HFFc6 (cell line): ENCODE data around the gene MLLT3. TPM values are rescaled to one million over a fixed set of nuclear protein-coding genes. Genes with fewer than 3 reads are reported as not detected.

ENCODE experiments used
- DNase-seq: peaks from one replicate; pipeline ENCODE4 v3.0.0-alpha.2; 2018
- H3K27ac Mint-ChIP-seq: 2 replicates; pipeline ENCODE4 v1.8.0; 2020; ENCODE audit warnings: mild to moderate bottlenecking, mixed read lengths
- H3K27me3 Mint-ChIP-seq: 2 replicates; pipeline ENCODE4 v1.8.0; 2021; ENCODE audit warnings: mild to moderate bottlenecking, moderate library complexity, mixed read lengths; ENCODE audit not compliant: insufficient read depth
- H3K36me3 Mint-ChIP-seq: 2 replicates; pipeline ENCODE4 v1.8.0; 2021; ENCODE audit warnings: low read depth, mixed read lengths
- H3K4me1 Mint-ChIP-seq: 2 replicates; pipeline ENCODE4 v1.8.0; 2020; ENCODE audit warnings: low read depth, mixed read lengths
- H3K4me3 Mint-ChIP-seq: 2 replicates; pipeline ENCODE4 v1.8.0; 2020; ENCODE audit warnings: mild to moderate bottlenecking, moderate library complexity, mixed read lengths
- H3K9me3 Mint-ChIP-seq: 2 replicates; pipeline ENCODE4 v1.8.0; 2020; ENCODE audit warnings: mild to moderate bottlenecking, mixed read lengths
- microRNA-seq: library from miRNA; unstranded; fragments of <30 nt; microRNA quantifications from one replicate; pipeline ENCODE4, GENCODE V29; 2019
- total RNA-seq, 6 experiments: library from RNA; stranded (reverse); fragmentation: NEBNext Ultra II Directional; extraction: Animal tissue kit (Norgen Biotek cat#: 25700); gene quantifications; 2 replicates in 1 of 6; 3 replicates in 5 of 6; pipeline ENCODE4 v1.2.3, GENCODE V29; 2021
- TF ChIP-seq, protein P1 (sequence below): fragments of 200-600 bp; sonication (generic); IDR thresholded peaks from 2 replicates; pipeline ENCODE4 v1.5.0; 2021; ENCODE audit warnings: antibody characterized with exemption, mild to moderate bottlenecking

Gene MLLT3
- total RNA-seq, 6 experiments from 2014 or later: 23.1 to 27.5 (median 24.7) TPM

DNA sequence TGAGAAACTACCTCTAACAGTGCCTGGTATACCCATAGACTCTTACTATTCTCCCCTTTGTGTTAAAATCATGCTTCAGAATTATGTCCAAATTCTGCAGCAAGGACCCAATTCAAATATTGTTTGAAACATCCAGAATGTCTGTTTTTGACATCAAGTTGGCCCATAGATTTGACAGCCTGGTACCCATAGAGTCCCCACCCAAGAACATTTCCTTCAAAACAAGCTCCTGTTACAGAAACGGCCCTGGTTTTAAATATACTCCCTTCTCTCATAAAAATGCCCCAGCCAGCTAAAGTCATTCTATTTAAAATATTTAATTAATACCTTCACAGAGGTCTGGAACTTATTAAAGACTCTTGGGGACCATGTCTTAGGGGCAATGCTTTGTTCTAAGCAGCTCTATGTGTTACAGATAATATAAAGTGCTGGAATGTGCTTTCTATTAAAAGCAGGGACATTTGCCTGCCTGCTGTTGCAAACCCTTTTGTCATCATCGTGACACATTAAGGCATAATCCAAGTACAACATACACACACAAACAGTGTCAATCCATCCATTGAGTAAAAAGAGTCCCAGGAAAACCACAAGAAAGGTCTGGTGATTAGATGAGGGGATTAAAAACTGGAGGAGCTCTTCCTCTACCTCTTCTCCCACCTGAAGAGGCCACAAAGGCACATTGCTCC, 321.7 kb downstream of the MLLT3 start:
- DNase-seq: no peak
- Mint-ChIP-seq H3K27ac (no peak overlapping the region), H3K27me3 (peaks cover 2% of the 10 kb centered on the region; the same call in 1 of the 2 replicates), H3K4me3 (no peak overlapping the region), H3K9me3 (no peaks in the 10 kb centered on the region), H3K36me3 (no peaks in the 10 kb centered on the region), H3K4me1 (peaks cover 21% of the 10 kb centered on the region)
- TF ChIP-seq, protein P1, sequence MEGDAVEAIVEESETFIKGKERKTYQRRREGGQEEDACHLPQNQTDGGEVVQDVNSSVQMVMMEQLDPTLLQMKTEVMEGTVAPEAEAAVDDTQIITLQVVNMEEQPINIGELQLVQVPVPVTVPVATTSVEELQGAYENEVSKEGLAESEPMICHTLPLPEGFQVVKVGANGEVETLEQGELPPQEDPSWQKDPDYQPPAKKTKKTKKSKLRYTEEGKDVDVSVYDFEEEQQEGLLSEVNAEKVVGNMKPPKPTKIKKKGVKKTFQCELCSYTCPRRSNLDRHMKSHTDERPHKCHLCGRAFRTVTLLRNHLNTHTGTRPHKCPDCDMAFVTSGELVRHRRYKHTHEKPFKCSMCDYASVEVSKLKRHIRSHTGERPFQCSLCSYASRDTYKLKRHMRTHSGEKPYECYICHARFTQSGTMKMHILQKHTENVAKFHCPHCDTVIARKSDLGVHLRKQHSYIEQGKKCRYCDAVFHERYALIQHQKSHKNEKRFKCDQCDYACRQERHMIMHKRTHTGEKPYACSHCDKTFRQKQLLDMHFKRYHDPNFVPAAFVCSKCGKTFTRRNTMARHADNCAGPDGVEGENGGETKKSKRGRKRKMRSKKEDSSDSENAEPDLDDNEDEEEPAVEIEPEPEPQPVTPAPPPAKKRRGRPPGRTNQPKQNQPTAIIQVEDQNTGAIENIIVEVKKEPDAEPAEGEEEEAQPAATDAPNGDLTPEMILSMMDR: no peak

DNA sequence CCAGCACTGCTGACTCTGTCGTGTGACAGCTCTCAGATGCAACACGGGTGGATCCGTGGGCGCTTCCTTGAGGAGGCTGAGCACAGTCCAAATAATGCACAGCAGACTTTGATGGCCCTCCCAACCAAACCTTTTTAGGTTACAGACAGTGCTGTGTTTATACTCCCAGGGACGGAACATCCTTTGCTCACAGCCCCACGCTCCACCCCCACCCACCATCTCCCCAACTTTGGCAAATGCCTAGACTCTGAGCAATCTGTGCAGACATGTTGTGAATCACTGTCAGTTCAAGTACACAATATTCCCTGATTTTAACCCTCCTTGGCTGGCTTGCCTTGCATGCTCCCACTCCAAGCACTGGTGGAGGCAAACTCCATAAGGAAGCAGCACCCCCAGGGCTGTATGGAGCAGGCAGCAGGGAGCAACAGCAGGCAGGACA, 324.6 kb downstream of the MLLT3 start:
- Mint-ChIP-seq H3K36me3 (no peaks in the 10 kb centered on the region), H3K27ac (no peak overlapping the region; the same call in 1 of the 2 replicates), H3K4me3 (peak overlapping the region; percentile 40), H3K27me3 (no peaks in the 10 kb centered on the region), H3K4me1 (peaks cover 21% of the 10 kb centered on the region), H3K9me3 (no peaks in the 10 kb centered on the region)
- TF ChIP-seq, protein P1: no peak
- peak; percentile 62 for DNase-seq

DNA sequence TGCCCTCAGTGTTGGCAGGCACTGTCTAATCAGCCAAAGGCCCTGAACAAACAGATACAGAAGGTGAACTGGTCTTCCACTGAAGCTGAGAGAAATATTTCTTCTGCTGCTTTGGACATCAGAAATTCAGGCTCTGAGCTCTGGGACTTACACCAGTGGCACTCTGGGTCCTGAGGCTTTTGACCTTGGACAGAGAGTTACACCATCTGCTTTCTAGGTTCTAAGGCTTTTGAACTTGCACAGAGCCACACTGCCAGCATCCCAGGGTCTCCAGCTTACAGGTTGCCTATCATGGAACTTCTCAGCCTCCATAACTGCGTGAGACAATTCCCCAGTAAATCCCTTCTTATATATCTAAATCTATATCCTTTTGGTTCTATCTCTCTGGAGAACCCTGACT, 326.7 kb downstream of the MLLT3 start:
- Mint-ChIP-seq H3K9me3 (no peaks in the 10 kb centered on the region), H3K4me3 (no peak overlapping the region), H3K4me1 (peaks cover 21% of the 10 kb centered on the region), H3K36me3 (no peaks in the 10 kb centered on the region), H3K27ac (no peak overlapping the region), H3K27me3 (no peaks in the 10 kb centered on the region; the same call in 1 of the 2 replicates)
- TF ChIP-seq, protein P1: no peak
- no peak for DNase-seq

DNA sequence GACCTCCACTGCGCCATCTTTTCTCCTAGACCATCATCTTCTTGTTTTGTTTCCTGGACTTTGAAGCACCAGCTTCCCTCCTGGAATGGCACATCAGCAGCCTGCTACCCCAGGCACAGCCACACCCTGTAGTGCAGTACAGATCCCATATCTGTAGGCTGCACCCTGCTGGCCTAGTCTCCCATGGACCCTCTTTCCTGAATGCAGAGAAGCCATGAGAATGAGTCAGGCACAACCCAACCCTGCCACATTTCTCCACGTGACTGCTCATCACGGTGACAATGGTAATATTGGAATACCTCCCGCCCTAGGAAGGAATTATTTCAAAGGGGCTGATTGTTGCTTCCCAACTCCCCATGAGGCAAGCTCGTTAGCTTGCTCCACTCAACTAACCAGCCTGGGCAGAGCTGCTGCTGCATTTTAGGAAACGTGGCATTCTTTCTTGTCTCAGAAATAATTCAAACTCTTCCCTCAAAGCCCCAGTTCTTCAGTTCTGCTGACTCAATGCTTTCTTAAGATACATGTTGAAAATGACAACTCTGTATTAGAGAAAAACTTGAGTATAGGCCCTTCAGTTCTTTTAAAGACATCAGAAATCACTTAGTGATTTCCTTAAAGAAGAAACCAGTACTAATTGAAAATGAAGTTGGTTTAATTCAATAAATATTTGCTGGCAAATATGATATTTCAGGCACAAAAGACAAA, 328.1 kb downstream of the MLLT3 start:
- Mint-ChIP-seq H3K36me3 (no peaks in the 10 kb centered on the region), H3K27ac (no peak overlapping the region), H3K4me1 (peaks cover 21% of the 10 kb centered on the region), H3K27me3 (no peaks in the 10 kb centered on the region; the same call in 1 of the 2 replicates), H3K9me3 (no peaks in the 10 kb centered on the region), H3K4me3 (no peak overlapping the region)
- TF ChIP-seq, protein P1: no peak
- no peak for DNase-seq

DNA sequence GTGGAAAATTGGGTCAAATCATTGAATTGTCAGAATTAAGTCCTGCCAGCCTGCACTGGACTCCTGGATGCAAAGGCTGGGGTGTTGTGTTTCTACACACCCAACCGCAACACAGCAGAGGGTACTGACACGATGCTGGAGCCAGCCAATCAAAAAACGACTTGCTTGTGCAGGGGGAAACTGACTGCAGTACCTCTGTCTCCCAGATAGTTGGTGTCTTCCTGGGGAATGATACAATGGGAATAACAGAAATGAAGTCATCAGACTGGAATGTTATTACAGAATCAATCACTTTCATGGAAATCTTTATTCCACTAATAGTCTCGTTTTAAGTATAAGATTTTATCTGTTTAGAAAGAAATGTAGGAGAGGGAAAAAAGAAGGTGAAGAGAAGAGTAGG, 330.3 kb downstream of the MLLT3 start:
- Mint-ChIP-seq H3K36me3 (no peaks in the 10 kb centered on the region), H3K27ac (no peak overlapping the region), H3K9me3 (no peaks in the 10 kb centered on the region), H3K4me3 (no peak overlapping the region), H3K27me3 (no peaks in the 10 kb centered on the region; the same call in 1 of the 2 replicates), H3K4me1 (peaks cover 2% of the 10 kb centered on the region)
- TF ChIP-seq, protein P1: peak; percentile 68
- peak; percentile 50 for DNase-seq

Small RNAs within 50 kb of the gene (microRNA-seq; reads per million reads assigned to microRNA genes)
- gene MIR4473 (17.8 reads per million, percentile 24 among the genes with 10 or more reads in this experiment), gene MIR4474 (not detected)

Other genes with a start within 250 kb of the MLLT3 start
- gene FOCAD, start 61.8 kb upstream of the MLLT3 start, total RNA-seq: 10 to 100 TPM; 31.8 to 46.7 (median 39.2) TPM